ENCODE measurements around the gene C4orf50. TPM values are rescaled to one million over a fixed set of nuclear protein-coding genes. Genes with fewer than 3 reads are reported as not detected.

The C4orf50 gene
- total RNA-seq, 1 donor: not detected

- no peak for DNase-seq (ENCODE audit: low read depth)
Observed at GRCh38 chr4:5854929-5855328, 163.3 kb downstream of the C4orf50 start.

GRCh38 chr4:5852523-5853202 lies 165.6 kb downstream of the C4orf50 start:
- TF ChIP-seq, protein P1, sequence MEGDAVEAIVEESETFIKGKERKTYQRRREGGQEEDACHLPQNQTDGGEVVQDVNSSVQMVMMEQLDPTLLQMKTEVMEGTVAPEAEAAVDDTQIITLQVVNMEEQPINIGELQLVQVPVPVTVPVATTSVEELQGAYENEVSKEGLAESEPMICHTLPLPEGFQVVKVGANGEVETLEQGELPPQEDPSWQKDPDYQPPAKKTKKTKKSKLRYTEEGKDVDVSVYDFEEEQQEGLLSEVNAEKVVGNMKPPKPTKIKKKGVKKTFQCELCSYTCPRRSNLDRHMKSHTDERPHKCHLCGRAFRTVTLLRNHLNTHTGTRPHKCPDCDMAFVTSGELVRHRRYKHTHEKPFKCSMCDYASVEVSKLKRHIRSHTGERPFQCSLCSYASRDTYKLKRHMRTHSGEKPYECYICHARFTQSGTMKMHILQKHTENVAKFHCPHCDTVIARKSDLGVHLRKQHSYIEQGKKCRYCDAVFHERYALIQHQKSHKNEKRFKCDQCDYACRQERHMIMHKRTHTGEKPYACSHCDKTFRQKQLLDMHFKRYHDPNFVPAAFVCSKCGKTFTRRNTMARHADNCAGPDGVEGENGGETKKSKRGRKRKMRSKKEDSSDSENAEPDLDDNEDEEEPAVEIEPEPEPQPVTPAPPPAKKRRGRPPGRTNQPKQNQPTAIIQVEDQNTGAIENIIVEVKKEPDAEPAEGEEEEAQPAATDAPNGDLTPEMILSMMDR (IDR thresholded peaks at IDR 0.05; ENCODE audit: insufficient read depth, low read length): no peak
- DNase-seq (ENCODE audit: low read depth): no peak

More at GRCh38 chr4:5854929-5855328, 163.3 kb downstream of the C4orf50 start:
- TF ChIP-seq, protein P1 (IDR thresholded peaks at IDR 0.05; ENCODE audit: insufficient read depth, low read length): no peak
- no peak overlapping the region for H3K4me3 ChIP-seq (ENCODE audit: low read depth, low read length)

GRCh38 chr4:5851637-5852301 lies 166.5 kb downstream of the C4orf50 start:
- no peak overlapping the region for H3K4me3 ChIP-seq (ENCODE audit: low read depth, low read length)
- DNase-seq (ENCODE audit: low read depth): no peak
- TF ChIP-seq, protein P1 (IDR thresholded peaks at IDR 0.05; ENCODE audit: insufficient read depth, low read length): no peak

More at GRCh38 chr4:5852523-5853202, 165.6 kb downstream of the C4orf50 start:
- H3K4me3 ChIP-seq (ENCODE audit: low read depth, low read length): no peak overlapping the region

Small RNAs within 50 kb of the gene (small RNA-seq; reads per million reads assigned to genes)
- not detected for gene MIR378D1

Other genes with a start within 250 kb of the C4orf50 start
- gene CRMP1, start 125.3 kb downstream of the C4orf50 start, total RNA-seq (ENCODE audit: low replicate concordance): not detected in 2 replicates
- not detected in 2 replicates for gene JAKMIP1, start 182.1 kb upstream of the C4orf50 start, total RNA-seq (ENCODE audit: low replicate concordance)